Endothelial cell of umbilical vein (primary cell): ENCODE data around the gene NAT10. TPM values are rescaled to one million over a fixed set of nuclear protein-coding genes. Genes with fewer than 3 reads are reported as not detected.

Experiments
- BruUV-seq: library from RNA; stranded (reverse); fragments of 400-500 nt; replicated peaks from 2 replicates; lab custom pipeline; 2021; lab: Mats Ljungman, UMichigan
- CTCF ChIA-PET: fragments of 300-600, 350-600 bp; sonication (Branson Sonifier 250); formaldehyde crosslinking; loops from one replicate; lab custom pipeline; 2021; ENCODE audit warnings: antibody characterized with exemption, inconsistent platforms; lab: Charles Lee
- POLR2A ChIA-PET: fragments of 300-600, 350-600 bp; sonication (Branson Sonifier 250); formaldehyde crosslinking; loops from one replicate; lab custom pipeline; 2021; ENCODE audit warnings: antibody characterized with exemption, inconsistent platforms; lab: Charles Lee
- DNase-seq: peaks from one replicate; pipeline ENCODE4 v3.0.0-alpha.2; 2011; ENCODE audit warnings: low read depth, low spot score
- FAIRE-seq: peaks from 2 replicates; lab custom pipeline; 2011; peaks lifted over from hg19 to GRCh38; lab: Jason Lieb, UNC
- H2AFZ ChIP-seq: 2 replicates; pipeline ENCODE4 v1.6.0; 2012; ENCODE audit warnings: low read depth, low read length, control low read depth, inconsistent platforms
- H3K27ac ChIP-seq: 2 replicates; pipeline ENCODE4 v1.5.1; 2011; ENCODE audit warnings: low read depth, mild to moderate bottlenecking, control low read depth, low read length, moderate library complexity; ENCODE audit not compliant: insufficient read depth
- H3K27me3 ChIP-seq, 2 experiments: 2 replicates each; pipeline versions ENCODE4 v1.6.0 to v1.6.1; 2011; ENCODE audit warnings: low read length in 2 of 2, mixed read lengths in 1 of 2; ENCODE audit not compliant: control insufficient read depth in 2 of 2, insufficient read depth in 2 of 2
- H3K36me3 ChIP-seq, 2 experiments: 2 replicates in 1 of 2; 3 replicates in 1 of 2; pipeline ENCODE4 v1.5.1; 2011; ENCODE audit warnings: low read length in 2 of 2, mild to moderate bottlenecking in 1 of 2, moderate library complexity in 1 of 2; ENCODE audit not compliant: control insufficient read depth in 2 of 2, insufficient read depth in 2 of 2; ENCODE audit errors: extremely low read depth in 1 of 2
- H3K4me1 ChIP-seq: 3 replicates; pipeline ENCODE4 v1.5.1; 2011; ENCODE audit warnings: mild to moderate bottlenecking, low read length; ENCODE audit not compliant: control insufficient read depth, insufficient read depth; ENCODE audit errors: extremely low read depth
- H3K4me2 ChIP-seq: 2 replicates; pipeline ENCODE4 v1.6.1; 2011; ENCODE audit warnings: low read length, control low read depth, mixed read lengths; ENCODE audit not compliant: insufficient read depth
- H3K4me3 ChIP-seq, 3 experiments: fragments of 200-600 bp in 1 of 3; sonication (generic), shearing (Covaris generic) in 1 of 3; replicated peaks in 1 of 3; 2 replicates each; pipeline ENCODE4 v1.5.1; 2011 to 2016; ENCODE audit warnings: control low read depth in 3 of 3, low read length in 3 of 3, mild to moderate bottlenecking in 2 of 3, inconsistent platforms in 1 of 3, low read depth in 1 of 3, moderate library complexity in 1 of 3; ENCODE audit not compliant: insufficient read depth in 1 of 3
- H3K79me2 ChIP-seq: 2 replicates; pipeline ENCODE4 v1.6.0; 2012; ENCODE audit warnings: low read length, inconsistent platforms; ENCODE audit not compliant: control insufficient read depth, insufficient read depth
- H3K9ac ChIP-seq: replicated peaks from 2 replicates; pipeline ENCODE3; 2011; ENCODE audit warnings: low read length, control low read depth; ENCODE audit not compliant: insufficient read depth; ENCODE audit errors: extremely low read depth
- H3K9me1 ChIP-seq: replicated peaks from 3 replicates; pipeline ENCODE4 v1.6.0; 2011; ENCODE audit warnings: mild to moderate bottlenecking, low read length; ENCODE audit not compliant: control insufficient read depth, insufficient read depth; ENCODE audit errors: extremely low read depth
- H3K9me3 ChIP-seq: replicated peaks from 2 replicates; pipeline ENCODE4 v1.5.1; 2012; ENCODE audit warnings: low read length, inconsistent platforms; ENCODE audit not compliant: control insufficient read depth, insufficient read depth
- H4K20me1 ChIP-seq: replicated peaks from 2 replicates; pipeline ENCODE3; 2011; ENCODE audit warnings: mild to moderate bottlenecking, low read length; ENCODE audit not compliant: control insufficient read depth, insufficient read depth; ENCODE audit errors: extremely low read depth
- EZH2 ChIP-seq: IDR thresholded peaks from 2 replicates; pipeline ENCODE4 v1.6.1; 2012; ENCODE audit warnings: borderline replicate concordance, low read depth, mild to moderate bottlenecking, moderate library complexity, low read length, inconsistent platforms; ENCODE audit not compliant: severe bottlenecking
- GATA2 ChIP-seq: IDR thresholded peaks from 2 replicates; pipeline ENCODE4 v1.7.0; 2011; ENCODE audit warnings: low read depth, mild to moderate bottlenecking, moderate library complexity, mixed read lengths, low read length; ENCODE audit not compliant: insufficient read length, insufficient read depth
- MAX ChIP-seq: IDR thresholded peaks from 2 replicates; pipeline ENCODE4 v1.6.1; 2011; ENCODE audit not compliant: insufficient read depth, insufficient read length
- MYC ChIP-seq: IDR thresholded peaks from one replicate; pipeline ENCODE4 v1.6.1; 2011; ENCODE audit warnings: mild to moderate bottlenecking, low read depth, low read length
- POLR2A ChIP-seq: IDR thresholded peaks from 2 replicates; pipeline ENCODE4 v1.6.1; 2012; ENCODE audit warnings: low read depth, mild to moderate bottlenecking, control low read depth, low read length
- POLR2AphosphoS5 ChIP-seq: IDR thresholded peaks from 2 replicates; pipeline ENCODE4 v1.6.1; 2012; ENCODE audit warnings: low read depth, mild to moderate bottlenecking, control low read depth, low read length, moderate library complexity; ENCODE audit not compliant: insufficient read depth
- dilution Hi-C: fragments of 300-500 bp; cut with MboI; formaldehyde crosslinking; loops from one replicate; pipeline ENCODE4 v1.15.0; 2019; ENCODE audit warnings: low sequenced_read_pairs; ENCODE audit not compliant: extremely low pct_ligation_motif_present
- intact Hi-C: fragments of 100-400 bp; cut with micrococcal nuclease; formaldehyde crosslinking; loops from one replicate; pipeline ENCODE4 v1.10.0; 2022
- polyA plus RNA-seq, 4 experiments: library from polyadenylated mRNA; depleted of rRNA in 3 of 4; stranded (reverse) in 3 of 4; unstranded in 1 of 4; fragments of >200 nt; gene quantifications; 2 replicates each; pipeline versions ENCODE4 v1.2.1 to v1.2.3, GENCODE V29; 2011 to 2012; ENCODE audit warnings: missing spikeins in 1 of 4
- total RNA-seq: library from RNA; stranded (reverse); gene quantifications from 2 replicates; pipeline ENCODE4 v1.2.3, GENCODE V29; 2021
- TF ChIP-seq, protein P1 (sequence below), 2 donors: IDR thresholded peaks; 1 replicate in 1 of 2; 2 replicates in 1 of 2; pipeline ENCODE4 v1.5.1; 2011; ENCODE audit warnings: low read length in 2 of 2, mild to moderate bottlenecking in 2 of 2, moderate library complexity in 2 of 2, control low read depth in 1 of 2, inconsistent platforms in 1 of 2, low read depth in 1 of 2; ENCODE audit not compliant: insufficient read depth in 1 of 2; ENCODE audit errors: extremely low read depth in 1 of 2

NAT10 gene
- total and polyA plus RNA-seq, 2 donors (not counting 3 experiments of a cell fraction or from before 2014, with no cell fraction given) = 32.0 to 57.6 TPM

DNA sequence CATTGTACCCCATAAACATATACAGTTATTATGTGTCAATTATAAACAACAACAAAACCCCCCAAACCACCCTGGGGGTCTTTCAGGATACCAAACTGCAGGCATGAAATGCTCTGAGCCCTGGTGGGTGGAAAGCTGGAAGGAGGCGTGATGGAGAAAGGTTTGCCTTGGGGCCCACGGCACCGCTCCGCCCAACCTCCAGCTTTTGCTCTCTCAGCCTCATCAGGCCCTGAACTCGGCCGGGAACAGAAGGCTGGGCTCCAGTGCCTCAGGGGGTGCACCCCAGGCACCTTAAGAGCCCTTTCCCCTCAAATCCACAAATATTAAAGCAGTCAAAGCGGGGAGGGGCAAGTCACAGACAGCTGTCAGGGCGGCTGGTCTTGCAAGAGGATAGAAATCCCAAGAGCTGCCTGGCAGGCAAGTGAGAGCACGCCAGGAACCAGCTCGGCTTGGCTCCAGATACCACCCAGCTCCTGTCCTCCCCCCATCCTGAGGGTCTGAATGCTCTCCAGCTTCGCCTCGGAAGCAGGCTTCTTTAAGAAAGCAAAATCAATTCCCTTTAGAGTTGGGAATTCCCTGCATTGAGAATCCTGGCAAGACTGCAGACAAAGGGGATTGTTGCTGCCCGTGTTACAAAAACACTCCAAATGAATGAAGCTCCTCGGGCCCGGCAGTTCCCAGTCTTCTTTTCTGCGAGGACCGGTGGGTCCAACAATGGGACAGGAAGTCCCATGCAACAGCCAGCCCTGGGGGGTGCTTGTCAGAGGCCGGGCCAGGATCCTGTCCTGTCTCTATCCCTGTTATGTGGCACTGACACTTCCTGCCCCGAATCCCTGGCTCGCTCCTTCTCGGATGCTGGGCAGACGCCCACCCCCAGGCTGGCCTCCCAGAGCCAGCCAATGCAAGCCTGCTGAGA is 80.8 kb downstream of the NAT10 start:
- Histone ChIP-seq H3K79me2 (no peaks in the 10 kb centered on the region), H2AFZ (no peak overlapping the region), H3K4me1 (no peaks in the 10 kb centered on the region), H3K27me3 (peaks cover 2 to 3% of the 10 kb centered on the region in 2 experiments), H4K20me1 (no peaks in the 10 kb centered on the region), H3K9me1 (no peaks in the 10 kb centered on the region), H3K4me2 (no peak overlapping the region), H3K4me3 (no peak overlapping the region), H3K27ac (no peak overlapping the region), H3K9ac (no peak overlapping the region), H3K36me3 (no peaks in the 10 kb centered on the region), H3K9me3 (no peaks in the 10 kb centered on the region)
- dilution Hi-C loops (no loop called here), intact Hi-C loops (no loop called here)
- ChIA-PET POLR2A (no interaction called here), CTCF (interaction anchor here (1.1 to 3.3 kb wide), 3 partner anchors 12 to 175 kb away, joined by 3 to 20 read pairs (median 4); no protein-coding TSS in a partner anchor)
- no peak for DNase-seq
- no TSS peak for BruUV-seq
- FAIRE-seq = no peak
- TF ChIP-seq GATA2 (no peak), POLR2AphosphoS5 (no peak), MYC (no peak), EZH2 (no peak), POLR2A (no peak)

- BruUV-seq = no TSS peak
- H3K4me2 ChIP-seq = no peak overlapping the region
Observed at GRCh38 chr11:34188181-34188580, 82.8 kb downstream of the NAT10 start.

More at GRCh38 chr11:34188181-34188580, 82.8 kb downstream of the NAT10 start:
- Histone ChIP-seq H2AFZ (no peak overlapping the region), H3K9me1 (no peaks in the 10 kb centered on the region), H3K36me3 (no peaks in the 10 kb centered on the region), H3K79me2 (no peaks in the 10 kb centered on the region), H4K20me1 (no peaks in the 10 kb centered on the region), H3K27me3 (peaks cover 2 to 3% of the 10 kb centered on the region in 2 experiments), H3K9me3 (no peaks in the 10 kb centered on the region), H3K9ac (no peak overlapping the region), H3K27ac (no peak overlapping the region), H3K4me1 (no peaks in the 10 kb centered on the region), H3K4me3 (no peak overlapping the region)
- ChIA-PET CTCF (interaction anchor here (1.2 to 3.3 kb wide), 2 partner anchors 14 to 27 kb away, joined by 3 to 20 read pairs; no protein-coding TSS in a partner anchor), POLR2A (no interaction called here)
- TF ChIP-seq EZH2 = no peak
- TF ChIP-seq, protein P1, sequence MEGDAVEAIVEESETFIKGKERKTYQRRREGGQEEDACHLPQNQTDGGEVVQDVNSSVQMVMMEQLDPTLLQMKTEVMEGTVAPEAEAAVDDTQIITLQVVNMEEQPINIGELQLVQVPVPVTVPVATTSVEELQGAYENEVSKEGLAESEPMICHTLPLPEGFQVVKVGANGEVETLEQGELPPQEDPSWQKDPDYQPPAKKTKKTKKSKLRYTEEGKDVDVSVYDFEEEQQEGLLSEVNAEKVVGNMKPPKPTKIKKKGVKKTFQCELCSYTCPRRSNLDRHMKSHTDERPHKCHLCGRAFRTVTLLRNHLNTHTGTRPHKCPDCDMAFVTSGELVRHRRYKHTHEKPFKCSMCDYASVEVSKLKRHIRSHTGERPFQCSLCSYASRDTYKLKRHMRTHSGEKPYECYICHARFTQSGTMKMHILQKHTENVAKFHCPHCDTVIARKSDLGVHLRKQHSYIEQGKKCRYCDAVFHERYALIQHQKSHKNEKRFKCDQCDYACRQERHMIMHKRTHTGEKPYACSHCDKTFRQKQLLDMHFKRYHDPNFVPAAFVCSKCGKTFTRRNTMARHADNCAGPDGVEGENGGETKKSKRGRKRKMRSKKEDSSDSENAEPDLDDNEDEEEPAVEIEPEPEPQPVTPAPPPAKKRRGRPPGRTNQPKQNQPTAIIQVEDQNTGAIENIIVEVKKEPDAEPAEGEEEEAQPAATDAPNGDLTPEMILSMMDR (IDR thresholded peaks at IDR 0.05; ENCODE audit: extremely low read depth in 1 of 2, insufficient read depth in 1 of 2, low read depth in 1 of 2, low read length in 2 of 2) = no peak
- no peak for TF ChIP-seq GATA2
- TF ChIP-seq MAX = no peak
- TF ChIP-seq MYC = no peak
- DNase-seq (no peak), FAIRE-seq (no peak)
- dilution Hi-C loops (no loop called here), intact Hi-C loops (no loop called here)
